ENCODE data around the gene CABP4. TPM values are rescaled to one million over a fixed set of nuclear protein-coding genes. Genes with fewer than 3 reads are reported as not detected.

The CABP4 gene
- total RNA-seq = not detected in 2 replicates

DNA sequence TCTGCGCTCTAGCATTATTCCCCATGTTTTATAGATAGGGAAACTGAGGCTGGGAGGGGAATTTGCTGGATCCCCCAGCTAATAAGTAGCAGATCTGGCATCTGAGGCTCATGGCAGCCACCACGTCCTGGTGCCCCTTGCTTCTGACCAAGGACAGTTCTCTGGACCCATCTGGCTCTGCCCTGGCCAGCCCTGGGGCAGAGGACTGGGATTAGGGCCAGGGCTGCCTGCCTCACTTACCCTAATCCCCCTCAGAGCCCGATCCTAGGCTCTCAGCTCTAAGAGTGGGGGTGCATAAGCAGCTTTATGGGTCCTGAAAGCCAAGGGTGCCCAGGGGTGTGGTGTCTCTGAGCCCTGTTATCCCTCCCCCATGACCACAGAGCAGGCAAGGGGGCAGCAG, at the start of gene CABP4:
Gene CABP4 (plus strand): TSS at position 301 of the 400 bp plus-strand sequence. CDS start 70 bp downstream, at position 371.

GRCh38 chr11:67415501-67416304, 39.5 kb upstream of the CABP4 start, which contains the start of gene CARNS1:
TSS of gene CARNS1 (plus strand) at chr11:67415678. CDS start at chr11:67416200, 522 bp downstream.

DNA sequence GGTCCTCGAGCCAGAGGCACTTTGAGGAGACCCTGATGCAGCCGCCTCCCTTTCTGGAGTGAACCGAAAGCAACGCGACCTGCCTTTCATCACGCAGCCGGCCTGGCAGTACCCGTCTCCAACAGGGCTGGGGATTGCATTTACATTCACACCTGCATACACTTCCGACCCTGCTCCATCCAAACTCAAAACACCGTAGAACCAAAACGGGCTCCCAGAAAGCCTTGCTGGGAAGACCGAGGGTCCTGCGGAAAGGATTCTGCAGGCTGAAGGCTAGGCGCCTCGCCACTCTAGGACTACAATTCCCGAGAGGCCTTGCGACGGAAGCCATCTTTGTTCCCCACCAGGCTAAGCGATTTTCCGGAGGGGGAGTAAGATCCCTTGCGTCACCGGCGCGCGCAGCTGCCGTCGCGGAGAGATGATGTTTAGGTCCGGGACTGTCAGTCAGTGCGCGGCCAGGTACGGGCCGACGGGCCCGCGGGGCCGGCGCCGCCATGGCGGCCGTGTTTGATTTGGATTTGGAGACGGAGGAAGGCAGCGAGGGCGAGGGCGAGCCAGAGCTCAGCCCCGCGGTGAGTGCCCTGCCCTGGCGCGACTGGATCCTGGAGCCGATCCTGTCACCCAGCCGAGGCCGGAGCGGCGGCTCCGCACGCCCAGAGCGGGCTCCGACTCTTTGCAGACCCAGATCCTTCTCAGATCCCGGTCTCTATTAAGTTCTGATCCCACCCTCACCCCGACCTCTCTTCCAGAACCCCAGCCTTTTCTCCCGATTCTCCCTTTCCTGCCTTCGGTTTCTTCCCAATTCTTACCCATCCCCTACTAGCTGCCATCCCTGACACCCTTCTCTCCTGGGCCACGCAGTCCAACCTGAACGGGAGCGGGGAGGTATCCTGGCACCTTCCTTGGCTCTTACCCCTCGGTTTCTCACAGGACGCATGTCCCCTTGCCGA, 26.8 kb upstream of the CABP4 start, which contains the start of gene RPS6KB2:
Gene RPS6KB2 (plus strand): TSS at position 443 of the 950 bp plus-strand sequence. CDS start 52 bp downstream, at position 495.

DNA sequence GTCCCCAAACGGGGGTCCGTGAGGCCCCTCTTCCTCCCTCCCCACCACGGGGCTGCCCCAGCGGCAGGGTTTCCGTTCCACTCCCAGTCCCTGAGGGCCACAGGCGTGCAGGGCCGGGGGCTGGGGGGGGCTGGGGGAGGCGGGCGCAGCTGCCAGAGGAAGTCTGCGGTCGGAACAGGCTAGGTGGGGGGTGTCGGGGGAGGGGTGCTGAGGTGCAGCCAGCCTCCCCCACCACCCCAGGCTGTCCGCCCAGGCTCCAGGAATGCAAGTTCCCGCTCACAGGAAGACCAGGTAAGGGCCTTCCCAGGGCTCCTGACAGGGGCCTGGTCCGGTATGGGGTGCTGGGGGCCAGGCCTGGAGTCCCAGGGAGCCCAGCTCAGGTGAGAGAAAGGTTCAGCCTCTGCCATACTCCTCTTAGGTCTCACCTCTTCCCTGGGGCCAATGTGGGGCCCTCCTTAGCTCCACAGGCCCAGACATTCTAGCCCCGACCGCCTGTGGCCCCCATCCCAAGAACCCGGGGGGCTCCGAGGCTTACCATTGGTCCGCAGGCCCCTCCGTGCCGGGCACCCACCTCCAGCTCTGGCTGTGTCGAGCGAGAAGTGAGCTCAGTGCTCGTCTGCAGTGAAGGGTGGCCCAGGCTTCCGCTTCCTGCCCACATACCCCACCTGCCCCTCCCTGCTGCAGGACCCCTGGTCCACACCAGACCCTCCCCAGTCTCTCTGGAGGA, 17.9 kb upstream of the CABP4 start, which contains the start of gene PTPRCAP:
Gene PTPRCAP (minus strand): TSS at position 601 of the 727 bp plus-strand sequence. CDS start 63 bp downstream, at position 538.

DNA sequence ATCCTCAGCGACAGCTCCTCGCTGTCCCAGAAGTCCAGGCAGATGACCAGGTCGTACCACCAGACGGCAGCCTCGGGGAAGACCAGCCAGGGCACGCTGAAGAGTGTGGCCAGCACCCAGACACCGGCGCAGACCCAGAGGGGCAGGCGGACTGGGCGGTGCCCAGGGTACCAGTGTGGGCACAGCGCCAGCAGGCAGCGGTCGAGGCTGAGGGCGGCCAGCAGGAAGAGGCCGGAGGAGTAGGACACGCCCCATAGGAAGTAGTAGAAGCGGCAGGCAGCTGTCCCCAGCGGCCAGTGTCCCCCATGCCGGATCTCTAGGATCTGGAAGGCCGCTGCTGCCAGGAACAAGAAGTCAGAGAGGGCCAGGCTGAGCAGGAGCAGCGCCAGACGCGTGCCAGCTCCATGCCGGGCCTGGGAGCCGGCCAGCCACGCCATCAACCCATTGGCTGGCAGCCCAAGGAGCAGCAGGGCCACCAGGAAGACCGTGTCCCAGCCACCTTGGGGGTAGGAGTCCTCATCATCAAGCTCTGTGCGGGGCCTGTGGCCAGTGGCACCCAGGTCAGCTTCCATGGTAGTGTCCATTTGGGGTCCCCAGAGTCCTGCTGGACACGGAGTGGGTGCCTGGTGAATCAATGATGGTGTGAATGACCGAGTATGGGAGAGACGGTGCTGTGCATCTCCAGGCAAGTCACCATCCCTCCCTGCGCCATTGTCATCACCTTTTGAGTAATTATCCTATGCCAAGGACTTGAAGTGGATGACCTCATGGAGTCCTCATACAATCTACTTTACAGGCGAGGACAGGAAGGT, 2.8 kb upstream of the CABP4 start, which contains the start of gene GPR152:
Gene GPR152 (minus strand): TSS at position 589 of the 812 bp plus-strand sequence. CDS start 5 bp downstream, at position 584.

GRCh38 chr11:67468759-67469507, 13.8 kb downstream of the CABP4 start, which contains the start of gene TMEM134:
TSS of gene TMEM134 (minus strand) at chr11:67469251. CDS start at chr11:67469192, 59 bp downstream.

DNA sequence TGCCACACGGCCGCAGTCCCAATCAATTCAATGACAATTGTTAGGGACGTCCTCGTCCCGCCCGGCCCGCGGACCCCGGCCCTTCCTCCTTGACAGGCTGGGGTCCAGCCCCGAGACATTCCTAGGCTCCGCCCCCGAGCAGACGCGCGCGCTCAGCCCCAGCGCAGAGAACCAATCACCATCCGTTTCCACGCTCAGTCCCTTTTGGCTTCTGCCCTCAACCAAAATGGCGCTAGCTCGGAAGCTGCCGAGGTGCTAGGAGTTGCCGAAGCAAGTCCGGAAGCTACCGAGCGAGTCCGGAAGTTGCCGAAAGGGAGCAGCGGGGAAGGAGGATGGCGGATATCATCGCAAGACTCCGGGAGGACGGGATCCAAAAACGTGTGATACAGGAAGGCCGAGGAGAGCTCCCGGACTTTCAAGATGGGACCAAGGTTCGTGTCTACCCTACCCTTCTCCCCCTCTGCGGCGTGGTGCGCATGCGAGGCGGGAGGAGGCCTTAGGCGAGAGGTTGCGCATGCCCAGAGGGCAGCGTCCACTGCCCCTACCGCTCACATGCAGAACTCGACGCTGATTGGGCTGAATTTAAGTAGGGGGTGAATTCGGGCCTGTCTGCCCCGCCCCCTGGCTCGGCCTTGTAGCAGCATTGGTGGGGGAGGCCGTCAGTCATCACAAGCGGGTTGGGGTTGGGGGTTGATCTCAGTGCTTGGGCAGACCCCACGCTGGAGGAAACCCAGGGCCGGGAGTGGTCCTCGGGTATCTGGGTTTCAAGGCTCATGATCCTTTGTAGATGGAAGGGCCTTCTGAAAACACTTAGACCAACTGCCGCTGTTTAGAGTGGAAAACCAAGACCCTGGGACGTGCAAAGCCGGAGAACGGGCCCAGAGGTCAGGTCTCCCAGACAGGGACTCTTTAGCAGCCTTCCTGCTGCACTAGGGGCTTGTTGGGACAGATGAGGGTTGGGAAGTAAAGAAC, 28.0 kb downstream of the CABP4 start, which contains the start of gene AIP:
Gene AIP (plus strand): TSS at position 200 of the 972 bp plus-strand sequence. CDS start 133 bp downstream, at position 333.

DNA sequence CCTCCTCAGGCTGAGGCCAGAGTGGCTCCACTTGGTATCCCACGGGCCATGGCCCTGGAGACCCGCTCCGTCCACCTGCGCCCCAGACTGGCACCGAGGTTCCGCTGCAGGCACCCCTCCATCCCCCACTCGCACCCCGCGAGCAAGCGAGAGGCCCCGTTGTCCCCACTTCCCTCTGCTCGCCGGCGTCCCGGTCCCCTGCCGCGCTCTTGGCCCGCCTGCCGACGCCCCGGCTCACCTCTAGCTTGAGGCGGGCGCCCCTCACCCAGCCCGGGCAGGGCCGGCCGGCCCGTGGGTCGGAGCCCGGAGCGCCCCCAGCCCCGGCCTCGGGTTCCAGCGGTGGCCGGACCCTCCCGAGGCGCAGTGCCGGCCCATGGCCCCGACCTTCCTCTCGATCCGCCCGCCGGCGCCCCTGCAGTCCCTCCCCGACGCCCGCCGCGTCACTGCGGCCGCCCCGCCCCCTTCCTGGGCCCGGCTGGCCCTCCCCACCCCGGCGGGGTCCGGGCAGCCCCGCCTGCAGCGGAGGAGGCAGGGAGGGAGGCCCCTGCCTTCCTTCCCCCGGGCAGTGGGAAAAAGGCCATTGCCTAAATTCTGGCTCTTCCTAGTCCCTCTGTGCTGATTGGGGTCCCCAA, 49.9 kb downstream of the CABP4 start, which contains the start of gene PITPNM1:
Gene PITPNM1 (minus strand): TSS at position 414 of the 632 bp plus-strand sequence. CDS start 1,183 bp downstream, outside the sequence.

DNA sequence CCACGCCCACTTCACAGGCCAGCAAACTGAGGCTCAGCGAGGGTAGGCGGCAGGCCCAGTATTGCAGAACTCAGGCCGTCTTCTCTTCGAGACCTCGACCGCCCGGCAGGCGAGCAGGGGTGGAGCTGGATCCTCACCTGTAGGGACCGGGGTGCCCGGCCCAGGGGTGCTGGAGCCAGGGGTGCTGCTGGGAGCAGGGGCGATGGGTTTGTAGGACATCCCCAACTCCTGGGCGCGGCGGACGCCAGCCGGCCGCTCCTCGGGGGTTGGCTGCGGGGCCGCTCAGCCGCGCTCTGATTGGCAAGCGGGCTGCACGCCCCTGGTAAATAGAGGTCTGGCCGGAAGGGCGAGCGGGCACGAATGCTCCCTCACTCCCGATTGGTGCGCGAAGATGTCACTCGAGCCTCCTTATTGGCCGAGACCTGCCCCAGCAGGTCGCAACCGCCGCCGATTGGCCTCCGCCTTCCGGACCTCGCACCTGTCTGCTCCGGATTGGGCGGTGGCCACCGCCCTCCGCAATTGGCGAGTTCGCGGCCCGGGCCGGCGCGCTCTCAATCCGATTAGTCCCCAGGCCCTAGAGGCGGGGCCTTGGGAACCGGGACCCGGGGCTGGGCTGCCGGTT, 52.8 kb downstream of the CABP4 start, which contains the start of gene CDK2AP2:
Gene CDK2AP2 (minus strand): TSS at position 299 of the 622 bp plus-strand sequence. CDS start 80 bp downstream, at position 219.

Other genes starting within 250 kb of the CABP4 start
- gene GRK2, start 188.9 kb upstream of the CABP4 start, total RNA-seq = 39.5 and 46.4 TPM in 2 replicates
- 30.8 and 31.9 TPM in 2 replicates for gene ANKRD13D, start 166.1 kb upstream of the CABP4 start, total RNA-seq
- gene SSH3, start 151.8 kb upstream of the CABP4 start, total RNA-seq = 11.5 and 16.7 TPM in 2 replicates
- gene POLD4, start 101.8 kb upstream of the CABP4 start, total RNA-seq = 123 and 166 TPM in 2 replicates
- 6.3 and 11.2 TPM in 2 replicates for gene CLCF1, start 81.8 kb upstream of the CABP4 start, total RNA-seq
- gene RAD9A, start 63.4 kb upstream of the CABP4 start, total RNA-seq = 3.0 and 6.1 TPM in 2 replicates
- gene PPP1CA, start 53.5 kb upstream of the CABP4 start, total RNA-seq = 306 and 335 TPM in 2 replicates
- gene TBC1D10C, start 51.3 kb upstream of the CABP4 start, total RNA-seq = not detected in 2 replicates
- 0.86 TPM in 1 of 2 replicates, not detected in the other for gene CARNS1, start 39.7 kb upstream of the CABP4 start, total RNA-seq
- gene RPS6KB2, start 26.9 kb upstream of the CABP4 start, total RNA-seq = 64.0 and 77.3 TPM in 2 replicates
- 0.89 TPM in 1 of 2 replicates, not detected in the other for gene PTPRCAP, start 17.7 kb upstream of the CABP4 start, total RNA-seq
- 109 and 128 TPM in 2 replicates for gene CORO1B, start 11.9 kb upstream of the CABP4 start, total RNA-seq
- not detected in 2 replicates for gene GPR152, start 2.6 kb upstream of the CABP4 start, total RNA-seq
- 27.4 and 56.9 TPM in 2 replicates for gene TMEM134, start 13.9 kb downstream of the CABP4 start, total RNA-seq
- 63.6 and 75.2 TPM in 2 replicates for gene AIP, start 27.7 kb downstream of the CABP4 start, total RNA-seq
- gene PITPNM1, start 50.0 kb downstream of the CABP4 start, total RNA-seq = 29.2 and 30.3 TPM in 2 replicates
- gene CDK2AP2, start 52.8 kb downstream of the CABP4 start, total RNA-seq = 41.2 and 48.4 TPM in 2 replicates
- not detected in 2 replicates for gene CABP2, start 68.1 kb downstream of the CABP4 start, total RNA-seq
- 1,006 and 1,636 TPM in 2 replicates for gene GSTP1, start 128.5 kb downstream of the CABP4 start, total RNA-seq
- gene NDUFV1, start 151.6 kb downstream of the CABP4 start, total RNA-seq = 248 and 322 TPM in 2 replicates
- 13.6 and 14.1 TPM in 2 replicates for gene NUDT8, start 174.6 kb downstream of the CABP4 start, total RNA-seq
- not detected in 2 replicates for gene TBX10, start 184.4 kb downstream of the CABP4 start, total RNA-seq
- 0.35 TPM in 1 of 2 replicates, not detected in the other for gene ACY3, start 195.4 kb downstream of the CABP4 start, total RNA-seq
- not detected in 2 replicates for gene ALDH3B2, start 219.3 kb downstream of the CABP4 start, total RNA-seq